ENCODE data around the gene MEGF10.

MEGF10 gene

DNA sequence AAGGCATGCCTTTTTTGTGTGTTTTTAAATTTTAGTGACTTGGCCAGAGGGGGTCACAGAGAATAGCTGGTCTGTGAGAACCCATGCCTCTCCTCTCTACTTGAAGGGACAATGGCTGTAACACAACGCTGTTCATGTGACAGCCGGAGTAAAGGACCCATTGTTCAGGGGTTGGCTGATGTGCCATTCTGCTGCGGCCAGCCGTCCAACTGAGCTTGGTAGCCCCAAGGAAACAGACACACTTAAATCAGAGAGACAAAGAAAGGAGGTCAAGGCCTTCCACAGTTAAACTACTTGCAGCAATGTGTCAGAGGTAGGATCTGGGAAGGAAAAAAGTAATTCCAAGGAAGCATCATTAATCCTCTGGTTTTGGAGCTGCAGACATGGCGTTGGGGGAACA lies 8.1 kb downstream of the MEGF10 start:
- TF ChIP-seq, protein P1, sequence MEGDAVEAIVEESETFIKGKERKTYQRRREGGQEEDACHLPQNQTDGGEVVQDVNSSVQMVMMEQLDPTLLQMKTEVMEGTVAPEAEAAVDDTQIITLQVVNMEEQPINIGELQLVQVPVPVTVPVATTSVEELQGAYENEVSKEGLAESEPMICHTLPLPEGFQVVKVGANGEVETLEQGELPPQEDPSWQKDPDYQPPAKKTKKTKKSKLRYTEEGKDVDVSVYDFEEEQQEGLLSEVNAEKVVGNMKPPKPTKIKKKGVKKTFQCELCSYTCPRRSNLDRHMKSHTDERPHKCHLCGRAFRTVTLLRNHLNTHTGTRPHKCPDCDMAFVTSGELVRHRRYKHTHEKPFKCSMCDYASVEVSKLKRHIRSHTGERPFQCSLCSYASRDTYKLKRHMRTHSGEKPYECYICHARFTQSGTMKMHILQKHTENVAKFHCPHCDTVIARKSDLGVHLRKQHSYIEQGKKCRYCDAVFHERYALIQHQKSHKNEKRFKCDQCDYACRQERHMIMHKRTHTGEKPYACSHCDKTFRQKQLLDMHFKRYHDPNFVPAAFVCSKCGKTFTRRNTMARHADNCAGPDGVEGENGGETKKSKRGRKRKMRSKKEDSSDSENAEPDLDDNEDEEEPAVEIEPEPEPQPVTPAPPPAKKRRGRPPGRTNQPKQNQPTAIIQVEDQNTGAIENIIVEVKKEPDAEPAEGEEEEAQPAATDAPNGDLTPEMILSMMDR (IDR thresholded peaks at IDR 0.05; ENCODE audit: low read depth, low read length, missing control alignments) = no peak
- no peak overlapping the region for H3K4me3 ChIP-seq (ENCODE audit: low read depth, low read length)
- no peak for DNase-seq (ENCODE audit: low read depth)

DNA sequence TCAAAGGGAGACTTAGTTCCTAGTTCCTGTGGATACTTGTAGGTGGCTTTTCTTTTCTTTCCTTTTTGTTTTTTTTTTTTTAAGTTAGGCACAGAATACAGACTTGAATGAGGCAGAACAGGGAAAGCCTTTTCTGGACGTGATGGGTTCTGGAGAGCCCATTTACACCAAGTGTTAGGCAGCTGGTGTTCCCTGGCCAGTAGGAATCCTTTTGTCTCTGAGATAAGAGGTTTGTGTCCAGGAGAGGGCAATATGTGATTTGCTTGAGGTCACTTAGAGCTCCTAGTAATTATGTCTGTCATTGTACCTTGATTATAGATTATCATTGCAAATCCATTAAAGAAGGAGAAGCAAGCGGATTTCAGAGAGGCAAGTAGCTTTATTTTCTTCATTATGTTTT lies 9.1 kb downstream of the MEGF10 start:
- TF ChIP-seq, protein P1 (IDR thresholded peaks at IDR 0.05; ENCODE audit: low read depth, low read length, missing control alignments) = no peak
- DNase-seq (ENCODE audit: low read depth) = no peak
- no peak overlapping the region for H3K4me3 ChIP-seq (ENCODE audit: low read depth, low read length)

DNA sequence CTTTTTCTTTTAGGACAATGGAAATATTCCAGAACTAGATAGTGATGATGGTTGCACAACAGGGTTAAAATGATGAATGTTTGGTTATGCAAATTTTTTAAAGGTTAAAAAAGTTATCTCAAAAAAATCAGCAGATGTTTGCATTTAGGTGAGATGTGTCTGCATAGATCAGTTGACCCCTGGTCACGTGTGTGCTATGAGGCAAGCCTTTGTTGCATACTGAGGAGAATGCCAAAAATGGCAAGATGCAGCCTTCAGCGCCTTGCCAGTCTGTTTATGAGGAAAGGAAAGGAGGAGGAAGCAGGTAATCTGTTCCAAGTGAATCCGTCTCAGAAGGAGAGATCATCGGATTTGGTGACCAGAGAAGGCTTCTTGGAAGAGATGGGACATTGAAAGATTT lies 11.9 kb downstream of the MEGF10 start:
- DNase-seq (ENCODE audit: low read depth) = no peak
- TF ChIP-seq, protein P1 (IDR thresholded peaks at IDR 0.05; ENCODE audit: low read depth, low read length, missing control alignments) = no peak
- H3K4me3 ChIP-seq (ENCODE audit: low read depth, low read length) = no peak overlapping the region

DNA sequence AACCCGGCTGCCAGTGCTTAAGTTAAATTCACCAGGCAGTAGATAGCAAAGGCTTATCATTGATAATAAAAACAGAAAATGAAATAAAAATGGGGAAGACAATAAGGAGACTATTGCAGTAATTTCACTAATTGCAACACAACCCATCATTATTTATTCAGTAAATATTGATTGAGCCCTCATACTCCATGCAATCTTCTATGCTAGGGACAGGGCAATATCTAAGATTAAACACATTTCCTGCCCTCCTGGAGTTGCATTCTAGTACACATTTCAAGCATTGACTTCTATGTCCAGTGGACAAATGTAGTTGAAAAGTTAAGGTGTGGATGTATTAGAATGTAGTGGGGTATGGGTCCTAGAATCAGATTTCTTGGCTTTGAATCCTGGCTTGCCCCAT lies 12.8 kb downstream of the MEGF10 start:
- TF ChIP-seq, protein P1 (IDR thresholded peaks at IDR 0.05; ENCODE audit: low read depth, low read length, missing control alignments) = no peak
- no peak overlapping the region for H3K4me3 ChIP-seq (ENCODE audit: low read depth, low read length)
- DNase-seq (ENCODE audit: low read depth) = no peak

DNA sequence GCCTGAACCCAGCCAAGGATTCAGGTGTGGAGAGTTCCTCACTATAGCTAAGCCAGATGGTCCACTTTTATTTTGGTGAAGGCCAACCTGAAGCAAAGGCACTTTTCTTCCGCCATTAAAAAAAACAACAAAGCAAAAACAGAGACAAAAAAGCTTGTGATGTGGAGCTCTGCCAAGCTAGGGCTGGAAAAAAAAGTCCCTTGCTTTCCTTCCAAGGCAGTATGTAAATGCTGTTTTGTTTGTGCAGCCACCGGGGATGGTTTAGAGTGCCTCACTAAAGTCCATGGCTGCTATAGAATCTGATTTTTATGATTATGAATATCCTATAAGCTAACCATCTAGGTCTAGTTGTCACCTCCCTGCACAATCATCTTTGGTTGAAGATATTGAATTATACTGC lies 14.9 kb downstream of the MEGF10 start:
- DNase-seq (ENCODE audit: low read depth) = no peak
- TF ChIP-seq, protein P1 (IDR thresholded peaks at IDR 0.05; ENCODE audit: low read depth, low read length, missing control alignments) = no peak

DNA sequence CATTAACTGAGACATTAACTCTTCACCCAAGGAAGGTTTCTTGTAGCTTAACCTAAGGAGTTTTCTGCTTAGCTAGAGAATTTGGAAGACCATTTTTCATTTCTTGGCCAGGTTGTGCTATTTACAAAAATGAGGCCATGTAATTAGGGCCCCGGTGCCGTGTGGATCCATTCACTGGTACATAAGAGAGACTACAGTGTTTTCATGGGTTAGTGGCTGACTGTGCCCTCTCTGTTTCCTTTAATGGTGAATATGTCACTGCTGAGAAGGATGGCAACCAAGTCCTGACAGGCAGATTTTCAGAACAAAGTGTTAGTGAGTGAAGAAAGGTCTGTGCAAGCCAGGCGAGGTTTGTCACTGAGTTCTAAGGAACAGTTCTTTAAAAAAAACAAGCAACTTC lies 15.4 kb downstream of the MEGF10 start:
- DNase-seq (ENCODE audit: low read depth) = no peak
- TF ChIP-seq, protein P1 (IDR thresholded peaks at IDR 0.05; ENCODE audit: low read depth, low read length, missing control alignments) = no peak
- H3K4me3 ChIP-seq (ENCODE audit: low read depth, low read length) = no peak overlapping the region

More for the DNA sequence above, 14.9 kb downstream of the MEGF10 start:
- H3K4me3 ChIP-seq (ENCODE audit: low read depth, low read length) = no peak overlapping the region

DNA sequence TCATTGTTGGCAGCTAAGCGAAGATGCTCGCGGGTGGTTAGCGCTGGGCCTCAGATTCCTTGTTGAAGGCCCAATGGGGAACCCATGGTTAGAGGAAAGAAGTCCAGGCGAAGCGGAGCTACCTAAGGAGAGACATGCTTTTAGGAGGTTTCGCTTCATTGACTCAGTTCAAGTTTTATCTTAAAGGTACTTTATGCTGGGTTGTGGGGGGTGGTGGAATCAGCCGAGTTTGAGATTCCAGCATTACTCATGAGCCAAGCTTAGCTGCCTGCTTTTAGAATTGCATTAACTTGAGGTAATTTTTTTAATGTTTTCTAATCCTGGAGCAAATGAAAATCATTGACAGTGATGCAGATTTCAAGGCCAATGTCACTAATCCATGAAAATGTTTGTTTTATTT lies 16.1 kb downstream of the MEGF10 start:
- H3K4me3 ChIP-seq (ENCODE audit: low read depth, low read length) = no peak overlapping the region
- TF ChIP-seq, protein P1 (IDR thresholded peaks at IDR 0.05; ENCODE audit: low read depth, low read length, missing control alignments) = no peak
- no peak for DNase-seq (ENCODE audit: low read depth)
